Activated CD4-positive, CD25-positive, alpha-beta regulatory T cell treated with anti-CD3 and anti-CD28 coated beads, Interleukin-2, amount 50 U/mL, for 24 hours (primary cell): ENCODE data around the gene KRT78.

Experiments used
- ATAC-seq, 2 donors: fragments of 150-1000 bp; cut with Tn5 transposase; one replicate each; pipeline ENCODE4 v1.10.0; 2021; ENCODE audit warnings: mild to moderate bottlenecking in 1 of 2, moderate library complexity in 1 of 2

The KRT78 gene

GRCh38 chr12:52811191-52812072, 37.4 kb downstream of the KRT78 start:
- ATAC-seq: no peak

GRCh38 chr12:52810554-52810953, 38.2 kb downstream of the KRT78 start:
- ATAC-seq: no peak

GRCh38 chr12:52809166-52809565, 39.6 kb downstream of the KRT78 start:
- ATAC-seq: no peak

- ATAC-seq: no peak
Measured at GRCh38 chr12:52808573-52809160, 40.1 kb downstream of the KRT78 start.

- no peak for ATAC-seq
Measured at GRCh38 chr12:52807544-52808470, 41.0 kb downstream of the KRT78 start.

GRCh38 chr12:52806821-52807543, 41.8 kb downstream of the KRT78 start:
- ATAC-seq: no peak

GRCh38 chr12:52806169-52806811, 42.5 kb downstream of the KRT78 start:
- no peak for ATAC-seq

- ATAC-seq: no peak
Measured at GRCh38 chr12:52805739-52806138, 43.1 kb downstream of the KRT78 start.

GRCh38 chr12:52805000-52805399, 43.8 kb downstream of the KRT78 start:
- no peak for ATAC-seq

GRCh38 chr12:52802442-52802841, 46.4 kb downstream of the KRT78 start:
- ATAC-seq: no peak

- no peak for ATAC-seq
Measured at GRCh38 chr12:52801773-52802172, 47.0 kb downstream of the KRT78 start.

- no peak for ATAC-seq
Measured at GRCh38 chr12:52800259-52800917, 48.4 kb downstream of the KRT78 start.

- ATAC-seq: no peak
Measured at GRCh38 chr12:52799505-52800211, 49.1 kb downstream of the KRT78 start.

GRCh38 chr12:52798671-52799504, 49.9 kb downstream of the KRT78 start:
- ATAC-seq: no peak

- no peak for ATAC-seq
Measured at GRCh38 chr12:52798003-52798670, 50.7 kb downstream of the KRT78 start.

GRCh38 chr12:52797529-52797894, 51.3 kb downstream of the KRT78 start:
- ATAC-seq: no peak

- ATAC-seq: no peak
Measured at GRCh38 chr12:52796839-52797528, 51.8 kb downstream of the KRT78 start.

GRCh38 chr12:52796429-52796794, 52.4 kb downstream of the KRT78 start:
- no peak for ATAC-seq
